Kidney epithelial cell (primary cell): Measurements from ENCODE around the gene H2BK1. TPM values are rescaled to one million over a fixed set of nuclear protein-coding genes. Genes with fewer than 3 reads are reported as not detected.

Experiments used
- DNase-seq: peaks from one replicate; pipeline ENCODE4 v3.0.0-alpha.2; 2010; ENCODE audit warnings: low read depth
- H3K27me3 ChIP-seq: 2 replicates; pipeline ENCODE4 v1.6.0; 2011; ENCODE audit warnings: low read length; ENCODE audit not compliant: control insufficient read depth, insufficient read depth
- H3K36me3 ChIP-seq: 2 replicates; pipeline ENCODE4 v1.5.1; 2011; ENCODE audit warnings: low read length; ENCODE audit not compliant: control insufficient read depth, insufficient read depth
- H3K4me3 ChIP-seq: 2 replicates; pipeline ENCODE4 v1.5.1; 2011; ENCODE audit warnings: low read depth, mild to moderate bottlenecking, control low read depth, low read length
- total RNA-seq: library from RNA; depleted of rRNA; stranded (reverse); fragments of >200 nt; gene quantifications from 2 replicates; pipeline ENCODE4 v1.2.3, GENCODE V29; 2015
- TF ChIP-seq, protein P1 (sequence below): IDR thresholded peaks from 2 replicates; pipeline ENCODE4 v1.5.1; 2011; ENCODE audit warnings: mild to moderate bottlenecking, moderate library complexity, low read length, control low read depth, inconsistent platforms; ENCODE audit not compliant: insufficient read depth, poor library complexity, severe bottlenecking

The H2BK1 gene
- total RNA-seq, 1 donor from 2014 or later, result not detected

- no peak for DNase-seq
- peaks cover 34% of the 10 kb centered on the region for H3K27me3 ChIP-seq
- H3K4me3 ChIP-seq, result no peak overlapping the region
- TF ChIP-seq, protein P1, sequence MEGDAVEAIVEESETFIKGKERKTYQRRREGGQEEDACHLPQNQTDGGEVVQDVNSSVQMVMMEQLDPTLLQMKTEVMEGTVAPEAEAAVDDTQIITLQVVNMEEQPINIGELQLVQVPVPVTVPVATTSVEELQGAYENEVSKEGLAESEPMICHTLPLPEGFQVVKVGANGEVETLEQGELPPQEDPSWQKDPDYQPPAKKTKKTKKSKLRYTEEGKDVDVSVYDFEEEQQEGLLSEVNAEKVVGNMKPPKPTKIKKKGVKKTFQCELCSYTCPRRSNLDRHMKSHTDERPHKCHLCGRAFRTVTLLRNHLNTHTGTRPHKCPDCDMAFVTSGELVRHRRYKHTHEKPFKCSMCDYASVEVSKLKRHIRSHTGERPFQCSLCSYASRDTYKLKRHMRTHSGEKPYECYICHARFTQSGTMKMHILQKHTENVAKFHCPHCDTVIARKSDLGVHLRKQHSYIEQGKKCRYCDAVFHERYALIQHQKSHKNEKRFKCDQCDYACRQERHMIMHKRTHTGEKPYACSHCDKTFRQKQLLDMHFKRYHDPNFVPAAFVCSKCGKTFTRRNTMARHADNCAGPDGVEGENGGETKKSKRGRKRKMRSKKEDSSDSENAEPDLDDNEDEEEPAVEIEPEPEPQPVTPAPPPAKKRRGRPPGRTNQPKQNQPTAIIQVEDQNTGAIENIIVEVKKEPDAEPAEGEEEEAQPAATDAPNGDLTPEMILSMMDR, result no peak
- H3K36me3 ChIP-seq, result no peaks in the 10 kb centered on the region
Measured at GRCh38 chr7:151192002-151192539, 18.2 kb downstream of the H2BK1 start.

GRCh38 chr7:151191544-151191943 lies 18.7 kb downstream of the H2BK1 start:
- DNase-seq, result no peak
- Histone ChIP-seq H3K36me3 (no peaks in the 10 kb centered on the region), H3K4me3 (no peak overlapping the region), H3K27me3 (peaks cover 38% of the 10 kb centered on the region)
- TF ChIP-seq, protein P1, result no peak

- peaks cover 25% of the 10 kb centered on the region for H3K27me3 ChIP-seq
- H3K36me3 ChIP-seq, result no peaks in the 10 kb centered on the region
- TF ChIP-seq, protein P1, result no peak
- H3K4me3 ChIP-seq, result no peak overlapping the region
- DNase-seq, result no peak
Measured at GRCh38 chr7:151189038-151189437, 21.2 kb downstream of the H2BK1 start.

- TF ChIP-seq, protein P1, result no peak
- Histone ChIP-seq H3K27me3 (peaks cover 23% of the 10 kb centered on the region), H3K36me3 (no peaks in the 10 kb centered on the region), H3K4me3 (no peak overlapping the region)
- no peak for DNase-seq
Measured at GRCh38 chr7:151188252-151188542, 22.1 kb downstream of the H2BK1 start.

DNA sequence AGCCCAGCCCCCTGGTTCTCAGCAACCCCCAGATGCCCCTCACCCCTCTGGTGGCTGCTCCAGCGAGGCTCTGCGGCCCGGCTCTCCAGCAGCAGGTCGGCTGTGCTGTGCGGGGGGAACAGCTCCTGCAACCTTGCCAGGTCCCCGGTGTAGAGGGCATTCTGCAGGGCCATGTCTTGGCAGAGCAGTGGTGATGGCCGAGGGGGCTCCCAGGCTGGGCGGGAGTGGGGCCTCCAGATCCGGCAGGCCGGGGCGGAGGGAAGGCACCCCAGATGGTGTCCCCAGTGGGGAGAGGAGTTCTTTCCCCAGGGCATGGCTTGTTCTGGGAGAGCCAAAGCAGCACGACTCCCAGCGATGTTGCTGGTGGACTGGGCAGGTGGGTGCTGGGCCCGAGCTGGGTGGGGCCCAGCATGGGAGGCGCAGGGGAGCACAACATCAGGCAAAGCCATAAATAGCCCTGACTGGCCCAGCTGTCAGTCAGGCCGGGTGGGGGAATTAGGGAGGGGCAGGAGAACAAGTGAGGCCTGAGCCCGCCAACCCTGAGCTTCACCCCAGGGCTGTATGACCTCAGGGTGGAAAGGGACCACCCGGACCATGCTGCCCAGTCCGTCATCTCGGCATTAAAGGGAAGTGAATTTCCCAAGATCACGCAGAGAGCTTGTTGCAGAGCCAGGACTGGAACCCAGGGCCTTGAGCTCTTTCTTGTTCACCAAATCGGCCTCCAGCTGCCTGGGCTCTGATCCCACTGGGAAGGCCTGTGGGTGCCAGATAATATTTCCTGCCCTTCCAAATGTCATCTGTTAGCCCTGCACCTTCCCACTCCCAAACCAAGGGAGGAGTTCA lies 22.7 kb downstream of the H2BK1 start:
- no peak for DNase-seq
- Histone ChIP-seq H3K4me3 (no peak overlapping the region), H3K36me3 (no peaks in the 10 kb centered on the region), H3K27me3 (peaks cover 24% of the 10 kb centered on the region)
- TF ChIP-seq, protein P1, result no peak
